MCF 10A (cell line): ENCODE measurements around the gene MGAT4B. TPM values are rescaled to one million over a fixed set of nuclear protein-coding genes. Genes with fewer than 3 reads are reported as not detected.

Experiments used
- BruUV-seq: library from RNA; stranded (reverse); fragments of 400-500 nt; replicated peaks from 2 replicates; lab custom pipeline; 2021; lab: Mats Ljungman, UMichigan
- CTCF ChIA-PET: fragments of 300-600 bp; sonication (Branson Sonifier 250); formaldehyde crosslinking; extraction: SDS; loops from one replicate; lab custom pipeline; 2021; ENCODE audit warnings: antibody characterized with exemption, inconsistent platforms; lab: Yijun Ruan, JAX
- POLR2A ChIA-PET: fragments of 300-600, 350-650 bp; sonication (Branson Sonifier 250); formaldehyde crosslinking; extraction: SDS; loops from one replicate; lab custom pipeline; 2020; ENCODE audit warnings: antibody characterized with exemption, inconsistent platforms; lab: Yijun Ruan, JAX
- DNase-seq: peaks from one replicate; pipeline ENCODE4 v3.0.0-alpha.2; 2018; ENCODE audit not compliant: unreplicated experiment
- H3K27ac Mint-ChIP-seq: one replicate; pipeline ENCODE4 v1.8.0; 2022; ENCODE audit warnings: mild to moderate bottlenecking, low read depth, mixed read lengths; ENCODE audit not compliant: unreplicated experiment
- H3K27me3 Mint-ChIP-seq: one replicate; pipeline ENCODE4 v1.8.0; 2022; ENCODE audit warnings: mixed read lengths; ENCODE audit not compliant: insufficient read depth, unreplicated experiment
- H3K36me3 Mint-ChIP-seq: one replicate; pipeline ENCODE4 v1.8.0; 2022; ENCODE audit warnings: mild to moderate bottlenecking, moderate library complexity, mixed read lengths; ENCODE audit not compliant: insufficient read depth, unreplicated experiment
- H3K4me1 Mint-ChIP-seq: one replicate; pipeline ENCODE4 v1.8.0; 2022; ENCODE audit warnings: mixed read lengths; ENCODE audit not compliant: insufficient read depth, unreplicated experiment
- H3K4me3 Mint-ChIP-seq: one replicate; pipeline ENCODE4 v1.8.0; 2022; ENCODE audit warnings: mild to moderate bottlenecking, moderate library complexity, mixed read lengths; ENCODE audit not compliant: unreplicated experiment
- H3K9me3 Mint-ChIP-seq: one replicate; pipeline ENCODE4 v1.8.0; 2022; ENCODE audit warnings: mixed read lengths; ENCODE audit not compliant: unreplicated experiment
- CTCF ChIP-seq: fragments of 200-600 bp; IDR thresholded peaks from one replicate; pipeline ENCODE4 v1.8.0; 2022; ENCODE audit warnings: antibody characterized with exemption, mild to moderate bottlenecking; ENCODE audit not compliant: unreplicated experiment
- intact Hi-C: fragments of 100-400 bp; cut with micrococcal nuclease; formaldehyde crosslinking; loops from 2 replicates; pipeline ENCODE4 v1.14.1; 2022
- total RNA-seq: library from RNA; stranded (reverse); gene quantifications from 2 replicates; pipeline ENCODE4 v1.2.3, GENCODE V29; 2022

MGAT4B gene
- total RNA-seq, 1 experiment from 2014 or later = 153 TPM

- Mint-ChIP-seq H3K27me3 (no peaks in the 10 kb centered on the region), H3K27ac (no peak overlapping the region), H3K4me3 (no peak overlapping the region), H3K36me3 (peaks cover 49% of the 10 kb centered on the region), H3K4me1 (peaks cover 14% of the 10 kb centered on the region), H3K9me3 (no peaks in the 10 kb centered on the region)
- POLR2A ChIA-PET = interaction anchor here (1.1 to 4.8 kb wide), 9 partner anchors 7 to 175 kb away, joined by 3 to 29 read pairs (median 6); partner anchors contain the start of genes HNRNPH1, MAML1, MRNIP and SQSTM1
- no peak for TF ChIP-seq CTCF
- no TSS peak for BruUV-seq
- CTCF ChIA-PET = interaction anchor here (0.6 to 3.6 kb wide), 5 partner anchors 16 to 60 kb away, joined by 3 to 42 read pairs (median 8); partner anchors contain the start of gene SQSTM1
- intact Hi-C loops = no loop called here
- DNase-seq = no peak
Measured at GRCh38 chr5:179798144-179798770, 8.4 kb downstream of the MGAT4B start.

- DNase-seq = no peak
- H3K9me3 Mint-ChIP-seq = no peaks in the 10 kb centered on the region
- ChIA-PET CTCF (interaction anchor here (0.5 to 3.6 kb wide), 8 partner anchors 14 to 45 kb away, joined by 3 to 42 read pairs (median 4); partner anchors contain the start of gene SQSTM1), POLR2A (interaction anchor here (0.9 to 4.8 kb wide), 12 partner anchors 8 to 177 kb away, joined by 3 to 37 read pairs (median 7); partner anchors contain the start of genes HNRNPH1, MAML1, MRNIP and SQSTM1)
- peaks cover 10% of the 10 kb centered on the region for H3K4me1 Mint-ChIP-seq
- TF ChIP-seq CTCF = no peak
- TSS peak; percentile 45 for BruUV-seq
- peaks cover 47% of the 10 kb centered on the region for H3K36me3 Mint-ChIP-seq
- H3K27ac Mint-ChIP-seq = peak overlapping the region; percentile 26
- H3K27me3 Mint-ChIP-seq = no peaks in the 10 kb centered on the region
- intact Hi-C loops = loop anchor here (2.0 kb wide), 1 partner anchor 109 kb away; the partner anchor contains the start of gene TBC1D9B
- H3K4me3 Mint-ChIP-seq = no peak overlapping the region
Measured at GRCh38 chr5:179797741-179798140, 8.9 kb downstream of the MGAT4B start.

- DNase-seq = no peak
- intact Hi-C loops = loop anchor here (1.0 to 2.0 kb wide), 3 partner anchors 34 to 110 kb away; partner anchors contain the start of genes MAML1 and TBC1D9B
- H3K4me3 Mint-ChIP-seq = peak overlapping the region; percentile 71
- TF ChIP-seq CTCF = no peak
- no peaks in the 10 kb centered on the region for H3K27me3 Mint-ChIP-seq
- H3K9me3 Mint-ChIP-seq = no peaks in the 10 kb centered on the region
- CTCF ChIA-PET = interaction anchor here (0.5 to 3.6 kb wide), 20 partner anchors 9 to 205 kb away, joined by 3 to 42 read pairs (median 3); partner anchors contain the start of genes CBY3 and SQSTM1
- POLR2A ChIA-PET = interaction anchor here (0.6 to 4.8 kb wide), 17 partner anchors 9 to 238 kb away, joined by 3 to 37 read pairs (median 5); partner anchors contain the start of genes HNRNPH1, MAML1, MRNIP and SQSTM1
- peaks cover 8% of the 10 kb centered on the region for H3K4me1 Mint-ChIP-seq
- H3K36me3 Mint-ChIP-seq = peaks cover 44% of the 10 kb centered on the region
- BruUV-seq = no TSS peak
- peak overlapping the region; percentile 26 for H3K27ac Mint-ChIP-seq
Measured at GRCh38 chr5:179796877-179797608, 9.6 kb downstream of the MGAT4B start.
